ENCODE results near the gene CADM2. TPM values are rescaled to one million over a fixed set of nuclear protein-coding genes. Genes with fewer than 3 reads are reported as not detected.

CADM2 gene
- polyA plus RNA-seq, 1 donor from 2014 or later: 4.5 TPM

DNA sequence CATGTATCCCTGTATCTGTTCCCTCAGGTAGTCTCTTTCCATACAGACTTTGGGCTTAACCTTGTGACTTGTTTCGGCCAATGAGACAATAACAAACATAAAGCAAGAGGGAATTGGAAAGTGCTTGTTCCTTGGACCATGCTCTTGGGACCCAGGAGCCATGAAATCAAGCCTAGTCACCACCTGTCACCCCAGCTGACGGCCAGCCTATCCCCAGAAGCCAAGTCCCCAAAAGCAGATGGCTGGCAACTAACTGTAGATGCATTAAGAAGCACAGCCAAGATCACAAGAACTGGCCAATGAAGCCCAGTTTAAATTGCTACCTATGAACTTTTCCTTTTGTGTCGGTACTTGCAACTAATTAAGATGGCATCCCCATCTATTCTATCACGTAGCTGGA lies 822.0 kb downstream of the CADM2 start:
- Histone ChIP-seq H3K36me3 (ENCODE audit: insufficient read depth, low read length) (no peaks in the 10 kb centered on the region), H4K20me1 (ENCODE audit: insufficient read depth) (no peaks in the 10 kb centered on the region), H3K27ac (ENCODE audit: low read length) (no peak overlapping the region), H3K9ac (ENCODE audit: low read length) (no peak overlapping the region), H3K4me3 (ENCODE audit: low read length) (no peak overlapping the region), H3F3A (ENCODE audit: insufficient read depth, low read length, poor library complexity, severe bottlenecking) (no peaks in the 10 kb centered on the region), H3K4me2 (ENCODE audit: low read length) (no peak overlapping the region), H3K9me2 (ENCODE audit: insufficient read depth, low read length) (no peaks in the 10 kb centered on the region), H3K79me2 (replicated peaks; ENCODE audit: insufficient read depth, low read length) (no peaks in the 10 kb centered on the region), H3K9me3 (ENCODE audit: low read length) (no peaks in the 10 kb centered on the region), H2AFZ (ENCODE audit: low read depth, low read length) (no peak overlapping the region), H3K27me3 (ENCODE audit: insufficient read depth, low read depth, low read length) (no peaks in the 10 kb centered on the region)
- no peak for TF ChIP-seq EP300 (conservative IDR thresholded peaks at IDR 0.05; ENCODE audit: poor library complexity, severe bottlenecking)
- TF ChIP-seq, protein P1, sequence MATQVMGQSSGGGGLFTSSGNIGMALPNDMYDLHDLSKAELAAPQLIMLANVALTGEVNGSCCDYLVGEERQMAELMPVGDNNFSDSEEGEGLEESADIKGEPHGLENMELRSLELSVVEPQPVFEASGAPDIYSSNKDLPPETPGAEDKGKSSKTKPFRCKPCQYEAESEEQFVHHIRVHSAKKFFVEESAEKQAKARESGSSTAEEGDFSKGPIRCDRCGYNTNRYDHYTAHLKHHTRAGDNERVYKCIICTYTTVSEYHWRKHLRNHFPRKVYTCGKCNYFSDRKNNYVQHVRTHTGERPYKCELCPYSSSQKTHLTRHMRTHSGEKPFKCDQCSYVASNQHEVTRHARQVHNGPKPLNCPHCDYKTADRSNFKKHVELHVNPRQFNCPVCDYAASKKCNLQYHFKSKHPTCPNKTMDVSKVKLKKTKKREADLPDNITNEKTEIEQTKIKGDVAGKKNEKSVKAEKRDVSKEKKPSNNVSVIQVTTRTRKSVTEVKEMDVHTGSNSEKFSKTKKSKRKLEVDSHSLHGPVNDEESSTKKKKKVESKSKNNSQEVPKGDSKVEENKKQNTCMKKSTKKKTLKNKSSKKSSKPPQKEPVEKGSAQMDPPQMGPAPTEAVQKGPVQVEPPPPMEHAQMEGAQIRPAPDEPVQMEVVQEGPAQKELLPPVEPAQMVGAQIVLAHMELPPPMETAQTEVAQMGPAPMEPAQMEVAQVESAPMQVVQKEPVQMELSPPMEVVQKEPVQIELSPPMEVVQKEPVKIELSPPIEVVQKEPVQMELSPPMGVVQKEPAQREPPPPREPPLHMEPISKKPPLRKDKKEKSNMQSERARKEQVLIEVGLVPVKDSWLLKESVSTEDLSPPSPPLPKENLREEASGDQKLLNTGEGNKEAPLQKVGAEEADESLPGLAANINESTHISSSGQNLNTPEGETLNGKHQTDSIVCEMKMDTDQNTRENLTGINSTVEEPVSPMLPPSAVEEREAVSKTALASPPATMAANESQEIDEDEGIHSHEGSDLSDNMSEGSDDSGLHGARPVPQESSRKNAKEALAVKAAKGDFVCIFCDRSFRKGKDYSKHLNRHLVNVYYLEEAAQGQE (IDR thresholded peaks at IDR 0.05; ENCODE audit: borderline replicate concordance): no peak
- no peak for TF ChIP-seq POLR2AphosphoS5 (IDR thresholded peaks at IDR 0.05)
- TF ChIP-seq RAD21 (conservative IDR thresholded peaks at IDR 0.05): no peak
- no peak for TF ChIP-seq TAF1 (IDR thresholded peaks at IDR 0.05; ENCODE audit: low read depth)
- no peak for TF ChIP-seq EZH2 (IDR thresholded peaks at IDR 0.05; ENCODE audit: borderline replicate concordance, insufficient read depth, low read length, poor library complexity, severe bottlenecking)
- TF ChIP-seq MXI1 (conservative IDR thresholded peaks at IDR 0.05; ENCODE audit: poor library complexity, severe bottlenecking): no peak
- no peak for TF ChIP-seq SMC3 (conservative IDR thresholded peaks at IDR 0.05; ENCODE audit: poor library complexity)
- TF ChIP-seq, protein P2, sequence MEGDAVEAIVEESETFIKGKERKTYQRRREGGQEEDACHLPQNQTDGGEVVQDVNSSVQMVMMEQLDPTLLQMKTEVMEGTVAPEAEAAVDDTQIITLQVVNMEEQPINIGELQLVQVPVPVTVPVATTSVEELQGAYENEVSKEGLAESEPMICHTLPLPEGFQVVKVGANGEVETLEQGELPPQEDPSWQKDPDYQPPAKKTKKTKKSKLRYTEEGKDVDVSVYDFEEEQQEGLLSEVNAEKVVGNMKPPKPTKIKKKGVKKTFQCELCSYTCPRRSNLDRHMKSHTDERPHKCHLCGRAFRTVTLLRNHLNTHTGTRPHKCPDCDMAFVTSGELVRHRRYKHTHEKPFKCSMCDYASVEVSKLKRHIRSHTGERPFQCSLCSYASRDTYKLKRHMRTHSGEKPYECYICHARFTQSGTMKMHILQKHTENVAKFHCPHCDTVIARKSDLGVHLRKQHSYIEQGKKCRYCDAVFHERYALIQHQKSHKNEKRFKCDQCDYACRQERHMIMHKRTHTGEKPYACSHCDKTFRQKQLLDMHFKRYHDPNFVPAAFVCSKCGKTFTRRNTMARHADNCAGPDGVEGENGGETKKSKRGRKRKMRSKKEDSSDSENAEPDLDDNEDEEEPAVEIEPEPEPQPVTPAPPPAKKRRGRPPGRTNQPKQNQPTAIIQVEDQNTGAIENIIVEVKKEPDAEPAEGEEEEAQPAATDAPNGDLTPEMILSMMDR (IDR thresholded peaks at IDR 0.05; ENCODE audit: poor library complexity, severe bottlenecking): no peak

DNA sequence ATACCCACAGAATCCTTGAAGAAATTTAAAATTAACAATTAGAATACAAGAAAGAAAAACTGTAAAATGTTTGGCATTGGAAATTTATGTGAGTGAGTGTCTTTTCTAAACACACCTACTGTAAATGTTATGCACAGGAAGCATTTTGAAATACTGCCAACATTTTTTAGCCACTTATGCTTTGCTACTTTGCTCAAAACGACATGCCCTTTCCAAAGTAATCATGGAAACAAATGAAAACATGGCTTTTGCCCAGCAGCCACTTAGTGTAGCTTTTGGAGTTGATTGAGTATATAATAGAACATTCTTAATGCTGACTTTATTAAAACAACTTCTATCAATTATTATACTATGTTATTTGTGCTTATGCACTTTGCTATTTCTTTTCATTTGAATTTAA lies 823.0 kb downstream of the CADM2 start:
- Histone ChIP-seq H4K20me1 (ENCODE audit: insufficient read depth) (no peaks in the 10 kb centered on the region), H3K36me3 (ENCODE audit: insufficient read depth, low read length) (no peaks in the 10 kb centered on the region), H3F3A (ENCODE audit: insufficient read depth, low read length, poor library complexity, severe bottlenecking) (no peaks in the 10 kb centered on the region), H3K79me2 (replicated peaks; ENCODE audit: insufficient read depth, low read length) (no peaks in the 10 kb centered on the region), H3K4me3 (ENCODE audit: low read length) (no peak overlapping the region), H2AFZ (ENCODE audit: low read depth, low read length) (no peak overlapping the region), H3K4me2 (ENCODE audit: low read length) (no peak overlapping the region), H3K9me2 (ENCODE audit: insufficient read depth, low read length) (no peaks in the 10 kb centered on the region), H3K9me3 (ENCODE audit: low read length) (no peaks in the 10 kb centered on the region), H3K27ac (ENCODE audit: low read length) (no peak overlapping the region), H3K27me3 (ENCODE audit: insufficient read depth, low read depth, low read length) (no peaks in the 10 kb centered on the region), H3K9ac (ENCODE audit: low read length) (no peak overlapping the region)
- TF ChIP-seq POLR2AphosphoS5 (IDR thresholded peaks at IDR 0.05) (no peak), RAD21 (conservative IDR thresholded peaks at IDR 0.05) (no peak), EP300 (conservative IDR thresholded peaks at IDR 0.05; ENCODE audit: poor library complexity, severe bottlenecking) (no peak), MXI1 (conservative IDR thresholded peaks at IDR 0.05; ENCODE audit: poor library complexity, severe bottlenecking) (no peak), EZH2 (IDR thresholded peaks at IDR 0.05; ENCODE audit: borderline replicate concordance, insufficient read depth, low read length, poor library complexity, severe bottlenecking) (no peak), TAF1 (IDR thresholded peaks at IDR 0.05; ENCODE audit: low read depth) (no peak), SMC3 (conservative IDR thresholded peaks at IDR 0.05; ENCODE audit: poor library complexity) (no peak)
- TF ChIP-seq, protein P1 (IDR thresholded peaks at IDR 0.05; ENCODE audit: borderline replicate concordance): no peak
- TF ChIP-seq, protein P2 (IDR thresholded peaks at IDR 0.05; ENCODE audit: poor library complexity, severe bottlenecking): no peak

Data from neural cell (in vitro differentiated cells).